ENCODE data around the gene GPA33. TPM values are rescaled to one million over a fixed set of nuclear protein-coding genes. Genes with fewer than 3 reads are reported as not detected.

GPA33 gene
- total and polyA plus RNA-seq, 9 of the 15 experiments (the other 6 are each of a cell fraction or from before 2014, with no cell fraction given) = 0.13 TPM; not detected in 8

DNA sequence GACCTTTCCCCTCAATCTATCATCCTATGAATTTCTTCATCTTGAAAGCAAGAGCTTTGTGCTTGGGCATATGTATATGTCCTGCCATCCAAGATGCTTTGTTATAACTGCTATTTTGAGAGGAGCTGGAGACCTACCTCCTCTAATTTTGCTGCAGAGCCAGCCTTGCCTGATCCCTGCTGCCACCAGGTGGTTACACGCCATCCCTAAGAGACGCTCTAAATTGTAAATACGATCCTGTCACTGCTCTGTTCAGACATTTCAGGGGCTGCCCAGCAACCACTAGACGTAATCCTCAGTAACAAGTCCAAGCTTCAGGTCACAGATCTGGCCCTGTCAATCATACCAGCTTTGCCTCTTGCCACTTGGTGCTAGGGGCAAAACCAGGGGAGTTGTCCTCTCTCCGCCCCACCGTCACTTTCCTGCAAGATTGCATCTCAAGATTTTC is 32.9 kb downstream of the GPA33 start (continued):
- TF ChIP-seq REST (IDR thresholded peaks at IDR 0.05; ENCODE audit: borderline replicate concordance) (peak; percentile 84), REST (CRISPR knock-in tag; IDR thresholded peaks at IDR 0.05; ENCODE audit: low read depth) (no peak), SRSF9 (IDR thresholded peaks at IDR 0.05; ENCODE audit: borderline replicate concordance, low read depth, low read length) (no peak), PURB (CRISPR knock-in tag; IDR thresholded peaks at IDR 0.05; ENCODE audit: low read depth) (no peak), MBD2 (IDR thresholded peaks at IDR 0.05; ENCODE audit: borderline replicate concordance, low read depth) (no peak), LEF1 (IDR thresholded peaks at IDR 0.05) (no peak), CTBP1 (IDR thresholded peaks at IDR 0.05; ENCODE audit: borderline replicate concordance) (peak; percentile 55), ETS2 (tag; IDR thresholded peaks at IDR 0.05; ENCODE audit: borderline replicate concordance, poor library complexity, severe bottlenecking) (no peak)
- TF ChIP-seq, protein P1, sequence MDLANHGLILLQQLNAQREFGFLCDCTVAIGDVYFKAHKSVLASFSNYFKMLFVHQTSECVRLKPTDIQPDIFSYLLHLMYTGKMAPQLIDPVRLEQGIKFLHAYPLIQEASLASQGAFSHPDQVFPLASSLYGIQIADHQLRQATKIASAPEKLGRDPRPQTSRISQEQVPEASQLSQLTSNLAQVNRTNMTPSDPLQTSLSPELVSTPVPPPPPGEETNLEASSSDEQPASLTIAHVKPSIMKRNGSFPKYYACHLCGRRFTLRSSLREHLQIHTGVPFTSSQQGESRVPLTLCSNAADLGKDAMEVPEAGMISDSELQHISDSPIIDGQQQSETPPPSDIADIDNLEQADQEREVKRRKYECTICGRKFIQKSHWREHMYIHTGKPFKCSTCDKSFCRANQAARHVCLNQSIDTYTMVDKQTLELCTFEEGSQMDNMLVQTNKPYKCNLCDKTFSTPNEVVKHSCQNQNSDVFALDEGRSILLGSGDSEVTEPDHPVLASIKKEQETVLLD (IDR thresholded peaks at IDR 0.05) = no peak
- TF ChIP-seq, protein P2, sequence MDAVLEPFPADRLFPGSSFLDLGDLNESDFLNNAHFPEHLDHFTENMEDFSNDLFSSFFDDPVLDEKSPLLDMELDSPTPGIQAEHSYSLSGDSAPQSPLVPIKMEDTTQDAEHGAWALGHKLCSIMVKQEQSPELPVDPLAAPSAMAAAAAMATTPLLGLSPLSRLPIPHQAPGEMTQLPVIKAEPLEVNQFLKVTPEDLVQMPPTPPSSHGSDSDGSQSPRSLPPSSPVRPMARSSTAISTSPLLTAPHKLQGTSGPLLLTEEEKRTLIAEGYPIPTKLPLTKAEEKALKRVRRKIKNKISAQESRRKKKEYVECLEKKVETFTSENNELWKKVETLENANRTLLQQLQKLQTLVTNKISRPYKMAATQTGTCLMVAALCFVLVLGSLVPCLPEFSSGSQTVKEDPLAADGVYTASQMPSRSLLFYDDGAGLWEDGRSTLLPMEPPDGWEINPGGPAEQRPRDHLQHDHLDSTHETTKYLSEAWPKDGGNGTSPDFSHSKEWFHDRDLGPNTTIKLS (IDR thresholded peaks at IDR 0.05; ENCODE audit: borderline replicate concordance, low read depth) = no peak
- TF ChIP-seq, protein P3, sequence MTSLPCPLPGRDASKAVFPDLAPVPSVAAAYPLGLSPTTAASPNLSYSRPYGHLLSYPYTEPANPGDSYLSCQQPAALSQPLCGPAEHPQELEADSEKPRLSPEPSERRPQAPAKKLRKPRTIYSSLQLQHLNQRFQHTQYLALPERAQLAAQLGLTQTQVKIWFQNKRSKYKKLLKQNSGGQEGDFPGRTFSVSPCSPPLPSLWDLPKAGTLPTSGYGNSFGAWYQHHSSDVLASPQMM (CRISPR knock-in tag; IDR thresholded peaks at IDR 0.05) = no peak
- TF ChIP-seq, protein P4, sequence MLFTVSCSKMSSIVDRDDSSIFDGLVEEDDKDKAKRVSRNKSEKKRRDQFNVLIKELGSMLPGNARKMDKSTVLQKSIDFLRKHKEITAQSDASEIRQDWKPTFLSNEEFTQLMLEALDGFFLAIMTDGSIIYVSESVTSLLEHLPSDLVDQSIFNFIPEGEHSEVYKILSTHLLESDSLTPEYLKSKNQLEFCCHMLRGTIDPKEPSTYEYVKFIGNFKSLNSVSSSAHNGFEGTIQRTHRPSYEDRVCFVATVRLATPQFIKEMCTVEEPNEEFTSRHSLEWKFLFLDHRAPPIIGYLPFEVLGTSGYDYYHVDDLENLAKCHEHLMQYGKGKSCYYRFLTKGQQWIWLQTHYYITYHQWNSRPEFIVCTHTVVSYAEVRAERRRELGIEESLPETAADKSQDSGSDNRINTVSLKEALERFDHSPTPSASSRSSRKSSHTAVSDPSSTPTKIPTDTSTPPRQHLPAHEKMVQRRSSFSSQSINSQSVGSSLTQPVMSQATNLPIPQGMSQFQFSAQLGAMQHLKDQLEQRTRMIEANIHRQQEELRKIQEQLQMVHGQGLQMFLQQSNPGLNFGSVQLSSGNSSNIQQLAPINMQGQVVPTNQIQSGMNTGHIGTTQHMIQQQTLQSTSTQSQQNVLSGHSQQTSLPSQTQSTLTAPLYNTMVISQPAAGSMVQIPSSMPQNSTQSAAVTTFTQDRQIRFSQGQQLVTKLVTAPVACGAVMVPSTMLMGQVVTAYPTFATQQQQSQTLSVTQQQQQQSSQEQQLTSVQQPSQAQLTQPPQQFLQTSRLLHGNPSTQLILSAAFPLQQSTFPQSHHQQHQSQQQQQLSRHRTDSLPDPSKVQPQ (CRISPR knock-in tag; IDR thresholded peaks at IDR 0.05; ENCODE audit: borderline replicate concordance) = no peak
